ENCODE results near the gene DTX3. TPM values are rescaled to one million over a fixed set of nuclear protein-coding genes. Genes with fewer than 3 reads are reported as not detected.

The DTX3 gene
- total RNA-seq, 1 experiment from 2014 or later: 0.37 TPM

DNA sequence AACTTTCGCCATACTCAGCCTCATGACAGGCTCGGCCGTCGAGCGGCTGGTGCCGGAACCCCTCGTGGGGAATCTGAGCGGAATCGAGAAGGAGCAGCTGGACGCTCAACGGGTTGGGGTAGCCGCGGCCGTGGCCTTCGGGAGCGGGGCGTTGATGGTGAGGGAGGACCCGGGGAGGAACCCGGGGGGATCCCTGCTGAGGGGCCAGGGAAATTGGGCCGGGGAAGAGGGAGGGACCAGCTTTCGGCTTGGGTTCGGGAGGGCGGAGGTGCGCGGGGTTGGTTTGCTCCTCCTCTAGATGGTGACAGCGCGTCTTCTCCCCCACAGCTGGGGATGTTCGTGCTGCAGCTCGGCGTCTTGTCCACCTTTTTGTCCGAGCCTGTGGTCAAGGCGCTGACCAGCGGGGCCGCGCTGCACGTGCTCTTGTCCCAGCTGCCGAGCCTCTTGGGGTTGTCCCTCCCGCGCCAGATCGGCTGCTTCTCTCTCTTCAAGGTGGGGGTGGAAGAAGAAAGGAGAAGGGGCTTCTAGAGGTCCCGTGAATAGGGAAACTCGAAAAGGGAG, 16.4 kb downstream of the DTX3 start:
- no peak for TF ChIP-seq YY1 (IDR thresholded peaks at IDR 0.05; ENCODE audit: extremely low read depth, insufficient replicate concordance, low read depth, low read length)
- Histone ChIP-seq H3K9me3 (ENCODE audit: control insufficient read depth in 1 of 2, insufficient read depth in 1 of 2, low read depth in 1 of 2, low read length in 2 of 2) (no peaks in the 10 kb centered on the region), H4K20me1 (ENCODE audit: insufficient read depth) (no peaks in the 10 kb centered on the region), H3K4me2 (ENCODE audit: low read length) (no peak overlapping the region), H3K36me3 (ENCODE audit: control insufficient read depth in 1 of 2, insufficient read depth in 2 of 2, low read length in 2 of 2) (no peaks in the 10 kb centered on the region), H3K9ac (ENCODE audit: low read length) (no peak overlapping the region), H3K4me1 (ENCODE audit: control insufficient read depth in 1 of 2, insufficient read depth in 2 of 2, low read length in 2 of 2) (no peaks in the 10 kb centered on the region), H3K27me3 (ENCODE audit: insufficient read depth, low read length) (peaks cover 4% of the 10 kb centered on the region; the same call in 1 of the 2 replicates), H3K79me2 (ENCODE audit: insufficient read depth, low read length) (no peaks in the 10 kb centered on the region), H3K4me3 (replicated peaks in 1 of 2; ENCODE audit: low read depth in 1 of 2, low read length in 2 of 2) (no peak overlapping the region), H2AFZ (ENCODE audit: low read depth, low read length, poor library complexity, severe bottlenecking) (no peak overlapping the region), H3K27ac (ENCODE audit: low read depth, low read length) (no peak overlapping the region), H3K9me2 (ENCODE audit: insufficient read depth) (no peaks in the 10 kb centered on the region)
- ATAC-seq: no peak
- ChIA-PET RAD21 (ENCODE audit: low non-redundant PET in 1 of 2, low total read pairs in 2 of 2, uncharacterized antibody in 2 of 2, unreplicated experiment in 2 of 2) (no interaction called here), POLR2A (no interaction called here), CTCF (no interaction called here)
- intact Hi-C loops (cut with micrococcal nuclease): loop anchor here (1.0 kb wide), 1 partner anchor 38 kb away; no protein-coding TSS in a partner anchor
- BruUV-seq (replicated peaks): no TSS peak
- DNase-seq (ENCODE audit: low read depth, low spot score): no peak

DNA sequence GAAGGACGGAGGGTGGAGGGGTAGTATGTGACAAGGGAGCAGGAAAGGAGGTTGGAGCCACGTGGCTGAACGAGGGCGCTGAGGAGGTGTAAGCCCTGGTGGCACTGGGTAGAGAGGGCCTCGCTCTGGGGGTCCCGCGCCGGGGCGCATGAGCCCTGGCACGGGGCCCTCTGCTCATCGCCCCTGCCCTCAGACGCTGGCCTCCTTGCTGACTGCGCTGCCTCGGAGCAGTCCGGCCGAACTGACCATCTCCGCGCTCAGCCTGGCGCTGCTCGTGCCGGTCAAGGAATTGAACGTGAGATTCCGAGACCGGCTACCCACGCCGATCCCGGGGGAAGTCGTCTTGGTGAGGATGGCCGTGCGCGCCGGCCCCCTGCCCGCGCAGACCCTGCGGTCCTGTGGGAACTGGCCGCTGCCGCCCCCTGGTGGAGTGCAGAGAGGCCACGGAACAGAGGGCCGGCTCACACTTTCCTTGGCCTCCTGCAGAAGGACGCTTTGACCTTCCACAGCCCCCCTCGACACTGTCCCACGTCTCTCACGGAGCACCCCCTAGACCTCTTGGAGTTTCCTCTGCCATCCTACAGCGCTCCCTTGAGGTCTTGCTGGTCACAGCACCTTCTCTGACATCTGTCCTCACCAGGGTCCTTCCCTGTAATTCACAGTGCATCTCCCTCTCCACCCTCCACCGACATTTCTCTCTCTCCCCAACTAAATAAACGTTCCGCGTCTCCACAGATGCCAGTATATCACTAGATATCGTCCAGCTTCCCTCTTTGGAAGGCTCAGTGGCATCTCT, 17.1 kb downstream of the DTX3 start:
- Histone ChIP-seq H3K4me1 (ENCODE audit: control insufficient read depth in 1 of 2, insufficient read depth in 2 of 2, low read length in 2 of 2) (no peaks in the 10 kb centered on the region), H3K36me3 (ENCODE audit: control insufficient read depth in 1 of 2, insufficient read depth in 2 of 2, low read length in 2 of 2) (0 out of 4 replicates have a peak, but pooled peaks cover 0 to 4% of the 10 kb centered on the region in 2 experiments), H3K9me3 (ENCODE audit: control insufficient read depth in 1 of 2, insufficient read depth in 1 of 2, low read depth in 1 of 2, low read length in 2 of 2) (no peaks in the 10 kb centered on the region), H3K27me3 (ENCODE audit: insufficient read depth, low read length) (peaks cover 4% of the 10 kb centered on the region; the same call in 1 of the 2 replicates), H2AFZ (ENCODE audit: low read depth, low read length, poor library complexity, severe bottlenecking) (no peak overlapping the region), H4K20me1 (ENCODE audit: insufficient read depth) (no peaks in the 10 kb centered on the region), H3K27ac (ENCODE audit: low read depth, low read length) (no peak overlapping the region), H3K4me3 (replicated peaks in 1 of 2; ENCODE audit: low read depth in 1 of 2, low read length in 2 of 2) (no peak overlapping the region), H3K79me2 (ENCODE audit: insufficient read depth, low read length) (no peaks in the 10 kb centered on the region), H3K9me2 (ENCODE audit: insufficient read depth) (no peaks in the 10 kb centered on the region), H3K9ac (ENCODE audit: low read length) (no peak overlapping the region), H3K4me2 (ENCODE audit: low read length) (no peak overlapping the region)
- peak; percentile 84 for ATAC-seq
- POLR2A ChIA-PET: no interaction called here
- peak; percentile 15 for DNase-seq (ENCODE audit: low read depth, low spot score)
- CTCF ChIA-PET: interaction anchor here (0.9 kb wide), 1 partner anchor 105 kb away, joined by 3 read pairs; no protein-coding TSS in a partner anchor
- RAD21 ChIA-PET (ENCODE audit: low non-redundant PET in 1 of 2, low total read pairs in 2 of 2, uncharacterized antibody in 2 of 2, unreplicated experiment in 2 of 2): no interaction called here
- no TSS peak for BruUV-seq (replicated peaks)
- no peak for TF ChIP-seq POLR2A (IDR thresholded peaks at IDR 0.05; ENCODE audit: borderline replicate concordance, extremely low read depth, insufficient read depth, insufficient read length)
- TF ChIP-seq, protein P1, sequence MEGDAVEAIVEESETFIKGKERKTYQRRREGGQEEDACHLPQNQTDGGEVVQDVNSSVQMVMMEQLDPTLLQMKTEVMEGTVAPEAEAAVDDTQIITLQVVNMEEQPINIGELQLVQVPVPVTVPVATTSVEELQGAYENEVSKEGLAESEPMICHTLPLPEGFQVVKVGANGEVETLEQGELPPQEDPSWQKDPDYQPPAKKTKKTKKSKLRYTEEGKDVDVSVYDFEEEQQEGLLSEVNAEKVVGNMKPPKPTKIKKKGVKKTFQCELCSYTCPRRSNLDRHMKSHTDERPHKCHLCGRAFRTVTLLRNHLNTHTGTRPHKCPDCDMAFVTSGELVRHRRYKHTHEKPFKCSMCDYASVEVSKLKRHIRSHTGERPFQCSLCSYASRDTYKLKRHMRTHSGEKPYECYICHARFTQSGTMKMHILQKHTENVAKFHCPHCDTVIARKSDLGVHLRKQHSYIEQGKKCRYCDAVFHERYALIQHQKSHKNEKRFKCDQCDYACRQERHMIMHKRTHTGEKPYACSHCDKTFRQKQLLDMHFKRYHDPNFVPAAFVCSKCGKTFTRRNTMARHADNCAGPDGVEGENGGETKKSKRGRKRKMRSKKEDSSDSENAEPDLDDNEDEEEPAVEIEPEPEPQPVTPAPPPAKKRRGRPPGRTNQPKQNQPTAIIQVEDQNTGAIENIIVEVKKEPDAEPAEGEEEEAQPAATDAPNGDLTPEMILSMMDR (IDR thresholded peaks at IDR 0.05 in 2 of 3, conservative IDR thresholded peaks at IDR 0.05 in 1 of 3; ENCODE audit: borderline replicate concordance in 1 of 3, insufficient read depth in 1 of 3, low read depth in 2 of 3, low read length in 2 of 3): peak; percentile 79 to 91 (median 84)
- peak; percentile 75 for TF ChIP-seq RAD21 (IDR thresholded peaks at IDR 0.05; ENCODE audit: low read depth)
- intact Hi-C loops (cut with micrococcal nuclease): loop anchor here (1.0 kb wide), 1 partner anchor 38 kb away; no protein-coding TSS in a partner anchor

Data from HCT116 (cell line).